Raji (cell line): ENCODE results near the gene COL25A1.

ENCODE experiments used
- POLR2A ChIP-seq: IDR thresholded peaks from 2 replicates; pipeline ENCODE4 v1.6.1; 2011; ENCODE audit warnings: low read depth, low read length, control low read depth; ENCODE audit not compliant: insufficient read depth

The COL25A1 gene

DNA sequence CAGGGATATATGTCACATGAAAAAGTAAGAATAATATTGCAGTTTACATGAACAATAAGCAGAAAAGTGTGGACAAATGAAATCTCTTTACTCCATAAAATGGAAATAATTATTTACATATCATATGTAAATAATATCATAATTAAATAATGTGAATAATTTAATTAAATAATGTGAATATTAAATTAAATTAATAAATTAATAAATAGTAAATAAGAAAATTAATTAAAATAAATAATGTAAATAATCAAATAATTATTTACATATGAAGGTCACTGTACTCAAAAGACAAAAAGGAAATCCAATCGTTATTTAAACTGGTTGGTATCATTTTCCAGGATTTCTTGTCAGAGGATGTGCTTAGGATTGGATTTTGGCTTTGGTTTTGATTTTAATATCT, 338.5 kb downstream of the COL25A1 start:
- TF ChIP-seq POLR2A = no peak

DNA sequence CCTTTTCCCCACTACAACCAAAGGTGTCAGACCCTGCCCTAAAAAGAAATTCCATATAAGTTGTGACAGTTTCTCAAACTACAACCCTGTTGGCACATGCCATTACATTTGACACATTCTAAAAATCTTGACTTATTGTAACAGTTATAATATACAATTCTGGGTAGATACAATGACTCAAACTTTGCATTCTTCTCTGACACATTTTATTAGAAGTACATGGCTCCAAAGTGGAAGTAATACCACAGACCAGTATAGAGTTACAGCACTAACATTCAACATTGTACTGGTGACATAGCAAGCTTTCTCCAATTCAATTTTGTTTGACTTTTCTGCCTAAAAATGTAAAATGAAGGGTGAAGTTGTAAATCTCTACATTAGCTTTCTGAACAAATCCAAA, 343.0 kb downstream of the COL25A1 start:
- TF ChIP-seq POLR2A = no peak

DNA sequence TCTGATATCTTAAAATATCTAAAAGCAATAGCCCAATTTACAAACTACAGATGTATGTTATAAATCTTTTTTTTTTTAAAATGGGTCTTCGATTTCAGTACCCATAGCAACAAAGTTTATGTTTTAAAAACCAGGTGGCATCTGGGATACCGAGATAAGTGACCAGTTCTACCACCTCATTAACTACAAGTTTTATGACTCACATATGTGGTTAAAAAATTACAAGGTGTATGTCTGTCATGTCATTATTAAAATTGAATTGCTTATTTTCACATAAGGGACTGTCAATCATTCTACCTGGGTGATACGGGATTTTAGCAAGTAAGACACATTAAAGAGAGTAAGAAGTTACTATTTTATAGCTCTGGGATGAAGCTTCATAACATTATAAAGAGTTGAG, 347.6 kb downstream of the COL25A1 start:
- TF ChIP-seq POLR2A = no peak

DNA sequence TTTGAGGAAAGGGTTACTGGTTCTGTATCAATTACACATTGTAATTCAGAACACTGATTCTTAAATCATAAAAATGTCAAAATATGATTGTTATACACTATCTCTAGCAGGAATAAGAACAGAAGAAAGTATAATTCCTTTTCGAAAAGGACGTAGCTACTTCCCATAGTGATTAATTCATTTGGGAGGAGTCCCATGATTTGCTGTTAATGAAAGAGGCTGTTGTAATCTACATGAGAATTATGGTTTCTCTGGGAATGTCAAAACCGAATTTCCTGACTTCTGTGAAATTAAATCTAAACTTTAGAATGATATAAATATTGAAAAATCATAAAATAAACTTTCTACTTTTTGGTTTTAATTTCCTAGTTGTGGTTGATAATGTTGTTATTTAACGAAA, 348.5 kb downstream of the COL25A1 start:
- no peak for TF ChIP-seq POLR2A

DNA sequence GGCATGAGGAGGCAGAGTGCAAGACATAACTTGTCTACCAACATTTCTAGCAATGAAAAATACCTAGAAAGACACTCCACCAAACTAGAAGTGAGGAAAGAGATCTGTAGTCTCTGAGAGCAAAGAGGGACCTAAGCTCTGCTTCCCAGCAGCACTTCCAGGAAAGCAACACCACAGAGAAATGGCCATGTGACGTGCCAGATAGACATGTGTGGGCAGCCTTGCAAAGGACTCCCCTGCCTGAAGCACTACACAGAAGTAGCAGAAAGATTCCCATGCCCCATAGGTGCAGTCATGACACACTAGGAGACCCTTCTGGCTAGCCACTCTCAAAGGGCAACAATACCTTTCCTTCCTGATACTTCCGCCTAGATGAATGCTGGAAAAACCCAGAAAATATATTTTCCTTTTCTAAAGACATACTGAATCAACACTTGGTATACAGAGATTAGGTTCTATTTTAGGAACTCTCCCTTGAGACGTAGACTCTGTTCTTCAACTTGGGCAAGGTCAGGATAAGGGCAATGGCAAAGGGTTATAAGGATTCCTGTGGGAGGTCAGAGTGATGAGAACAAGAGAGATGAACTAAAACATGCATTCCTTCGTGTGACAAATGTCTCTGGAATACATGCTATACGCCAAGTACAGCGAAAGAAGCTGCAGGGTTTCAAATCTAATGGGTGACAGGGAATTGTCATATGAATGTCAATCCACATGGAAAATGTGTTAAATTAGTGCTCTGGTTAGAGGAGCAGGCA, 352.1 kb downstream of the COL25A1 start:
- no peak for TF ChIP-seq POLR2A

DNA sequence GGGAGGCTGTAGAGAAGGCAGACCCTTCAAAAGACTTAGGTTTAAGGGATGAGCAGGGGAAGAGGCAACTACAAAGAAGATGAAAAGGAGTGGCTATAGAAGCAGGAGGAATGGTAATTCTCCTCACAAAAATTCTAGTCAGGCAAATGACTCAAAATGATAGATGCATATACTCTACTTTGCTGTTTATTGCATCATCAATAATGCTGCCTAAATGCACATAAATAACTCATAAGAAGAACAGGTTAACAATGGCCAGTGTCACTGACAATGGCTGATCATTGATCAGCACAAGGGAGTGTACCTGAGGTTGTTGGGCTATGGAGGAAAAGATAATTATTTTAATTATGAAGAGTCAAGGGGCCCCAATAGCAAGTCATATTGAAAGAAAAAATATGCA, 354.9 kb downstream of the COL25A1 start:
- no peak for TF ChIP-seq POLR2A

DNA sequence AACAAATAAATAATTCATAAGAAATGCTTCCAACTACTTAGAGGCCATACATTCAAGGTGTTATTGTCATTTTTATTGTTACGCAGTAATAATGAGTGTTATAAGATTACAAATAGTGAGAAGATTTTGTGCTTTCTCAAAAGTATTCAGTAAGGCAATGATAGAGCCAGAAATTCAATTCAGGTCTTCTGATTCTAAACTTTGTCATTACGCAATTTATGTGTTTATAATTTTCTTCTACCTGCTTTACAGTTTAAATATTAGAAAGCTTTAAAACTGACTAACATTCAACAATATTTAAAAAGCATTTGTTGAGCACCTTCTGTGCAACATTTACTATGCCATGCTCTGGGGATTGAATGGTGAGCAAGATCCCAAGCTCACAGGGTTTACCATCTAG, 356.2 kb downstream of the COL25A1 start:
- no peak for TF ChIP-seq POLR2A

DNA sequence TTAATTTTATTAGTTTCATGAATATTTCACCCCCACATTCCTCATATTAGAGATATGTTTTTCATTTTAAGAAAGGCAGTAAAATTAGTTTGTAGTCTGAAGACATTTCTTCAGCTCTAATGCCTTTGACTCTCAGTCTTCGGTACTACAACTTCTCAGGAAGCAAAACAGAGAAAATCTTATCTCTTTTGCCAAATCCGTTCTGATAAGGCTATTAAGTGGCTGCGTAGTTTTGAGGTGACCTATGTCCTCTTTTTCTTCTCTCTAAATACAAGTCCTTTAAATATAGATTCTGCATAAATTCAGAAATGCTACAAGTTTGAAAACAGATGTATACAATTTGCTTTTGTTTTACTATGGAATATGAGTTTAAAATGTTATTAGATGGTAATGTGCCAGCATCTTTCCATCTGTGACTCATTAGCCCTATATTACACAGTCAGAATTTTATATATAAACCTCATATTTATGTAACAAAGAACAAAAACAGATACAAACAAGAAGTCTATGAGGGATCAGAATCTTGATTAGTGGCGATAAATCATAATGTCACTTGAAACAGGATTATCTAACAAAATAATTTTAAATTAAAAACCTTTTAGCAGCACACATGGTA, 358.4 kb downstream of the COL25A1 start:
- no peak for TF ChIP-seq POLR2A

DNA sequence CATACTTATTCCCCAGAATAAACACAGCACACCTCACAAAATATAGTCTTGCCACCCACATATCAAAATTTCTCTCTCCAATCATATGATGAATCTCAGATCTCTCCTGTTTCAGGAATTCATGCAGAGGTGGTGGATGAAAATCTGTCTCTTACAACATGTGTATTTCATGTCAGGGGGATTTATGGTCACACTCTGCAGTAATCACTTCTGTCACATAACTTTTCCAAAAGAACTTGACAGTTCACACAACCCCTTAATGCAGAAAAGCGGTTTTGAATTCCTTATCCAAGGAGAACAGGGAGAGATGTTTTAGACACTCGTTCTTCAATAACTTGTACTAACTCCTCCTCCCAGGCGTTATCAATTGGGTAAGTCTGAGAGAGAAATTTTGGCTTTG, 359.1 kb downstream of the COL25A1 start:
- TF ChIP-seq POLR2A = no peak

DNA sequence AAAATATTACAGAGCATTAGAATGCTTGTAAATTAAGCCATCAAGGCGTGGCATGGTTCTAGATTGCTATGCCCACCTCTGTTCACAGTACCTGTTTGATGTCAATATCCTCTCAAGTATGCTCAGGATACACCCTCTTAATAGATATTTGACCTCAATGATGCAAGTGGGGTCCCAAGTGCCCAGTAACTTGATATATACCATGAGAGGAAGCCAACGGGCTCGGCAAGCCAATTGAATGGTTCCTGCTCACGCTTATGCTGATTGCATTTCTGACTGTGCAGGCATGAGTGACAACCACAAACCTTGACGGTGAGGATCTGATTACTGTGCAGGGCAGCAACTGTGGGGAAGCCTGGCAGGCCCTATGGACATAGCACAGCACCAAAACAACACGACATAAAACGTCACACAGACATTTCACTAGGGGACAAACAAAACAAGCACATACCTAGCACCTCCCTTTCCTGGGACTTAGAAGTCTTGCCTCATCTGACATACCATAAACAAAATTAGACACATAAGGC, 360.5 kb downstream of the COL25A1 start:
- TF ChIP-seq POLR2A = no peak

DNA sequence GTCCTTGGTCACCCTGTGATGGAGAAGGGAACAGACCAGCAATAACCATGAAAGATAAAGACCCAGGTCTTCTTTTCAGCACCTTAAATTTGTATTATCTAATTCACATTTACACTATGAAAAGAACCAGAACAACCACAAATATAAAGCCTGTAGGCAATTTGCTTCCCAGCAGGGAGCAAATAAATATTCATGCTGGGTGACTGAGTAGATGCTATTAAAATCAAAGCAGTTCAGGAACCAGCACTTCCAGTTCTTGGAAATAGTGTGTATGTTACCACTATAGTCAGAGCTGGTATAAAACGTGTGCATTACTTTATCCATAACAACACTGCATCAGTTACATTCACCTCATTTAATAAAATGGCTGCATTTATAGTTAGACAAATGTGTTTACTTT, 361.8 kb downstream of the COL25A1 start:
- no peak for TF ChIP-seq POLR2A

DNA sequence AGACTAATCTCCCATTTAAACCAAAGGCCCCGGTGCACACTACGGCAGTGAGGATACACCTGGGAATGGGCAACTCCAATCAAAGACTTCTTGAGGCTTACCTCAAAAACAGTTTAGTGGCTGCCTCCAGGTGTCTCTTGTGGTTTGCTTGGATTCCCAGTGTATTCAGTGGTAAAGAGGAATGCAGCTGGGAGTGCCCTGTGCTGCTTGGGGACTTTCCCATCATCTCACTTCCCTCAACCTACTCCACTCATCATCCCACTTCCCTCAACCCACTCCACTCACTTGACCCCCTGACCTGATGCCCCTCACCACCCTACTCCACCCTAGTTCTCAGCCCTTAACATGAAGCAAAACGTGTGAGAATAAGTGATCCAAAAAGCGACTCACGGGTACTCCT, 362.3 kb downstream of the COL25A1 start:
- TF ChIP-seq POLR2A = no peak

DNA sequence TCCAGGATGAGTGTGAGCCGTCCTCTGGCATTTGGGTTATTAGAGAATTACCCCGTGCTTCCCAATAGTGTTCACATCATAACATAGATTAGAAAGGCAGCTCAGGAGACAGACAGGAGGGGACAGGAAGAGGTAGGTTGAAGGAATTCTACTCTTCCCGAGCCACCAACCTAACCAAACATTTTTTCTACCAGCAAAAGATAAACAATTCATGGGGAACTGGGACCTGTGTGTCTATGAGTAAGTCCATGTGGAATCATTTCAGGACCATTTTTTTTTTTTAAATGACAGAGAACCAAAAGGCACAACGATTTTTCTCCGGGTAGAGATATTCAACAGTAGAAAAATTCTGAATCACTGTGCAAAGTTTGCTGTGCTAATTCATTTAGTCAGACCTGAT, 365.4 kb downstream of the COL25A1 start:
- TF ChIP-seq POLR2A = no peak

DNA sequence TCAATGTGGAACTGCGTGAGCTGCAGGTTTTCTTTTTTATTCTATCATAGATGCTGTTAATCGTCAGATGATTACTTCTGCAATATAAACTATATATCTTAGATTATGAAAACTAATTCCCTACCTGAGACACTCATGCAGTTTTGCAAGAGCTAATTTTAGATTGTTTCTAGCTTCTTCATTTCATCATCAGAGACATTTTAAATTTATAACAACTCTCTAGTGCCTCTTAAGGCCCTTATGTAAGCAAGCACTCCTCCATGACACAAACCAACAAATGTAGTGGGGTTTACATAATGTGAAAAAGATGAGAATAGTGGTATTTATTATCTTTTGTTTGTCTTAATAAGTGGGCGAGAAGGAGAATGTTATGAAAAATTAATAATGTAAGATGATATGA, 369.4 kb downstream of the COL25A1 start:
- TF ChIP-seq POLR2A = no peak

DNA sequence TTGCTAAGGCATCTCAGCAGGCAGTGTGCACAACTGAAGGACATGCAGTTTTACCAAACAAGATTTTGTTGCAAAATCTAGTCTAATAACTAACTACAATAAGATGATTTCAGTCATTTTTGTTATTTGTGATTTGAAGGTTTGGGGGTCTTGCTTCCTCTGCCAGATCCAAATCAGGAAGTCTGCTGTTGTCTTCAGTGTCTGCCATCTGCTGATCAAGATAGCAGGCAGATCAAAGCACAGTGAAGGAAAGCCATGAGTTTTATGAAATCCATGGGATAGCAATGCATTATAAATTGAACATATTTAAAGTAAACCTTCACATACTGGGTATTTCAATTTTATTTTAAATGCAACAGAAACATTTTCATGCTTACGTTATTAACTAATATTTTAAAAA, 370.5 kb downstream of the COL25A1 start:
- no peak for TF ChIP-seq POLR2A

DNA sequence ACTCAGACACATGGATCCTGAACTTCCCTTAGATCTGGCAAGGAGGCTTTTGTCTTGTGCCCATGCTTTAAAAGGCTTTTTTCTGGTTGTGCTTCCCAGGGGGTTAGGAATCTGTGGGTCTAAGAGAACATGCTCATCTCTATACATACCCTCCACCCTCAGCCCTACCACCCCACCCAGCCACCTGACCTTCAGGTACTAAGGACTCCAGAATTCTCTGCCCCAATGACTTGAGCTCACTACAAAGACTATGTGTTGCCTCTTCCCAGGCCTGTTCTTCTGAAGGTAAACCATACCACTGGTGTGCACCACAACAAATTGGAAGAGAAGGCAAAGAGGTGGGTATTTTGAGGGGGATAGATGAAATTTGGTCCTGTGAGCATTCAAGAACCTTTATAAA, 372.3 kb downstream of the COL25A1 start:
- no peak for TF ChIP-seq POLR2A

DNA sequence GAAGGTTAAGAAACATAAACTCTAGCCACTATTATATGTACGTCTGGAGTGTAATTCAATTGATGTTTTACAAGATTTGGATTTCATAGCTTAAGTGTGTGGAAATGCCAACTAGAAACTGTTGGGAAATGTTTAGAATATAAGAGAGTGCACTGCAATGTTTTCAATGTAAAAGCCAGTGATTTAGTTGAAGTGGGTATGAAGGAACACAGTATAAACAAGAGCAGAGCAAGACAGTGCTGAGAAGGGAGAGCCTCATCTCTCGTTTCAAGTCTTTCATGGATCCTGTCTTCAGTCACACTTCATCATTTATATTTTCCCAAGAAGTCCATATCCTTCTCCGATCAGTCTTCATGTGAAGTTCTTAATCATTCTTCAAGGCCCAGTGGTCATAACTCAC, 375.7 kb downstream of the COL25A1 start:
- TF ChIP-seq POLR2A = no peak

DNA sequence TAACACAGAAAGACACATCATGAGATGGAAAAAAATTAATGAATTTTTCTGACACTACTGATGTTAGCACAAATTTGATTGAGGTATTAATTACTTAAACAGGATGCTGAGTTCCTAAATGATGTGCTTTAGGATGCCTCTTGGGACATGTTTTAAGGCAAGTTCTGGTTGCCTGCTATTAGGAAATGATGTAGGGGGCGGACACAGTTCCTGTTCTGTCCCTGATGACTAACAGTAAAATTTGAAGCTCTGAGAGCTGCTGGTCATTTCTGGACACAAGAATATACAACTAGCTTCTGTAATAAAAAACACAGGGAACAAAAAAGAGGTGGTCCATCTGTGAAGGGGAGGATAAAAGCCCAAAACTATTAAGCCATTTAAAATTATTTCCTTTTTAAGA, 376.4 kb downstream of the COL25A1 start:
- TF ChIP-seq POLR2A = no peak

DNA sequence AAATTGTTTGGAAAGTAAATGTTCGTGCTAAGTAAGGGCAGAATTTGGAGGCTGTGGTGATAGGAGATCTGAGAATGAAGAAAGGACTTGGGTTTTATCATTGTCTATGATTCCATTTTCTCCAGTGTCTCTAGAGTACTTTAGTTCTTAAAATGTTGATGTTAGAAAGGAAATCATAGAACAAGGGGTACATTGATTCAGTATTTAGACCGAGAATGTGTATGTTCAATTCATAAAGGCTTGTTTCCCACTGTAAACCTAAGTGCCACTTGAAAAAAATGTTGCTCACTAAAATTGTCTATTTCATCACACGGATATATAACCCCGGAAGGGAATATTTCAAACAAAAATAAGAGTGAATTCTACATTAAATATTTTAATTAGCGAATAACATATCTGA, 380.3 kb downstream of the COL25A1 start:
- no peak for TF ChIP-seq POLR2A
